ENCODE results near the gene TMCO6.

- TF ChIP-seq POLR2A (IDR thresholded peaks at IDR 0.05; ENCODE audit: low read depth, low read length) (no peak), CTCF (conservative IDR thresholded peaks at IDR 0.05; ENCODE audit: low read depth, low read length) (no peak), RAD21 (IDR thresholded peaks at IDR 0.05; ENCODE audit: low read length) (no peak), CHD1 (IDR thresholded peaks at IDR 0.05; ENCODE audit: low read depth, low read length) (no peak), SMC3 (IDR thresholded peaks at IDR 0.05; ENCODE audit: low read depth, low read length) (no peak), MXI1 (IDR thresholded peaks at IDR 0.05; ENCODE audit: borderline replicate concordance, low read depth, low read length) (no peak), NFE2L2 (IDR thresholded peaks at IDR 0.05; ENCODE audit: low read depth, low read length) (no peak), CEBPB (IDR thresholded peaks at IDR 0.05; ENCODE audit: low read depth, low read length) (no peak)
Observed at GRCh38 chr5:140637371-140638100, 1.7 kb upstream of the TMCO6 start.

Measured in IMR-90 (cell line).